ENCODE measurements around the gene CBX4. TPM values are rescaled to one million over a fixed set of nuclear protein-coding genes. Genes with fewer than 3 reads are reported as not detected.
A peak's percentile ranks its signal among the peaks of the same experiment; 100 is the strongest.

The CBX4 gene
- total RNA-seq, 1 donor, result 8.3 TPM

DNA sequence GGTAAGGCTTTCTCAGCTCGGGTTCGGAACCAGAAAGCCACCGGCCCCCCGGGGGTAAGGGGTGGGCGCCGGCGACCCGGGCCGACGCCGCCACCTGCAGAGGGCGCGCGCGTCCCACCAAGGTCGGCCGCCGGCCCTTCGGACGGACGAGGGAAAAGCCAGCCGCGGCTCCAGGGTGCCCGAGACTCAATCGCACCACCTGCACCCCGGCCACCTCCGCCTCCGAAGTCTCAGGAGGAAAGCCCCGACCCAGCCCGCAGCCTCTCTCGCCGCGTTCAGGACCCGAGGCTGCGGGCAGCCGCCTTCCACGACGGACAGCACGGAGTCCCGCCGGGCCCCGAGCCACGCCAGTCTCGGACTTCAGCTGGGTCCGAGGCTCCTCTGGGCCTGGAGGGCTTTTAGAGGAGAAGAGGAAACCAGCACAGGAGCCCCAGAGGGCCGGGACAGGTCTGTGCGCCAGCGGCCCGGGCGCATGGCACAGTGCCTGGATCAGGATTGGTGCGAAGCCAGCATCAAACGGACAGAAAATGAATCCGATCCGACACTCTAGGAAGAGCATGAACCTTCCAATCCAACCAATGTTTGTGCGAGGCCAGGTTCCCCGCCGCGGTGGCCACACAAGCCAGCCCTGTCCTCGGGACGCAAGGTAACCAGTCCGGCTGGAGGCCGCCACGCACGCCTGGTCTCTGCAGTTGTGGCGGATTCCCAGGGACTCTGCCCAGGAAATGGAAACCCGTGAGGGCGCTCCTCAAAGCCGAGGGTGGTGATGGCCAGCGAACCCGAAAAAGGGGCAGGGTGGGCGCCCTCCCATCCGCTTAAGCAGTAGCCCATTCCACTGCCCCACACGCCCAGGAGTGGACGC lies 49.1 kb downstream of the CBX4 start:
- H3K4me3 ChIP-seq (ENCODE audit: low read depth, low read length), result no peak overlapping the region
- TF ChIP-seq, protein P1, sequence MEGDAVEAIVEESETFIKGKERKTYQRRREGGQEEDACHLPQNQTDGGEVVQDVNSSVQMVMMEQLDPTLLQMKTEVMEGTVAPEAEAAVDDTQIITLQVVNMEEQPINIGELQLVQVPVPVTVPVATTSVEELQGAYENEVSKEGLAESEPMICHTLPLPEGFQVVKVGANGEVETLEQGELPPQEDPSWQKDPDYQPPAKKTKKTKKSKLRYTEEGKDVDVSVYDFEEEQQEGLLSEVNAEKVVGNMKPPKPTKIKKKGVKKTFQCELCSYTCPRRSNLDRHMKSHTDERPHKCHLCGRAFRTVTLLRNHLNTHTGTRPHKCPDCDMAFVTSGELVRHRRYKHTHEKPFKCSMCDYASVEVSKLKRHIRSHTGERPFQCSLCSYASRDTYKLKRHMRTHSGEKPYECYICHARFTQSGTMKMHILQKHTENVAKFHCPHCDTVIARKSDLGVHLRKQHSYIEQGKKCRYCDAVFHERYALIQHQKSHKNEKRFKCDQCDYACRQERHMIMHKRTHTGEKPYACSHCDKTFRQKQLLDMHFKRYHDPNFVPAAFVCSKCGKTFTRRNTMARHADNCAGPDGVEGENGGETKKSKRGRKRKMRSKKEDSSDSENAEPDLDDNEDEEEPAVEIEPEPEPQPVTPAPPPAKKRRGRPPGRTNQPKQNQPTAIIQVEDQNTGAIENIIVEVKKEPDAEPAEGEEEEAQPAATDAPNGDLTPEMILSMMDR (IDR thresholded peaks at IDR 0.05; ENCODE audit: insufficient read depth, low read length), result peak; percentile 38
- no peak for DNase-seq (ENCODE audit: low read depth)

DNA sequence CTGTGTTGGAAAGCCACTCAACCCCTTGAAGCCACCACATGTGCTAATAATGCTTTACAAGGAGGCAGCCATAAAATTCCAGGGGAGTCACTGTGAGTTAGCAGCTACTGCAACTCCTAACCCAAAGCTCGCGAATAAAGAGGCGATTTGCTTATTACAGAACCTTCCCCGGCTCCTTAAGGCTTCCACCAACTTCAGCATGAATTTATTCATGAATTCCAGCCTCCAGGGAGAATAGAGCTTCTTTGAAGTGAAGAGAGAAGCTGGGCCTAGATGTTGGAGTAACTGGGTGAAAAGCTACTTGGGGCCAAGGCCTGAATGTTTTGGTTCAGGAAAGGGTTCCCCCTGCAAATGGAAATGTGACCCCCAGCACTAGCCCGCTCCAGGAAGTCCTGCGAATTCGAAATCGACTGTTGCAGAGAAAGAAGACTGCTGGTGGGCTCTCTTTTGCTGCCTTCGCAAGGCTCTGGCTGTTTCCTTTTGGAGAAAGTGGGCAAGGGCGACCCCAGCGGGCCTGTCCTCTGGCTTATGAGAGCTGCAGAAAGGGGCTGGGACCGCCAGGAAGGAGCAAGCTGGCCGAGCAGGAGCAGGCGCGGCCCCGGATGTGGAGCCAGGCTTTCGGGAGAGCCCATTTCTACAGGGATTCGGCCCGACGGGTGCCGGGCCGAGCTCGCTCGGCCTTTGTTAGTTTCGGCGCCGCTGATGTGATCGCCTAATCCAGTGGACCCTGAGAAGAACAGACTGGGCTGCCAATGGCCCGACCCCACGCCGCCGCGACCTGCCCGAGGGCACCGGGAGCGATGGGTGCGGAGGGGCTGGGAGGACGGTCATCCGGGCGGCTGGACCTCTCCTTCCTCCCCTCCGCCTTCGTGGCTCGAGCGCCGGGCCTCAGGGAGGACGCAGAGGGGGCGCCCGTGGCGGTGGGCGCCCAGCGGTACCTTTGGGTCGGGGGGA lies 50.0 kb downstream of the CBX4 start:
- TF ChIP-seq, protein P1 (IDR thresholded peaks at IDR 0.05; ENCODE audit: insufficient read depth, low read length), result no peak
- no peak for DNase-seq (ENCODE audit: low read depth)
- H3K4me3 ChIP-seq (ENCODE audit: low read depth, low read length), result no peak overlapping the region

DNA sequence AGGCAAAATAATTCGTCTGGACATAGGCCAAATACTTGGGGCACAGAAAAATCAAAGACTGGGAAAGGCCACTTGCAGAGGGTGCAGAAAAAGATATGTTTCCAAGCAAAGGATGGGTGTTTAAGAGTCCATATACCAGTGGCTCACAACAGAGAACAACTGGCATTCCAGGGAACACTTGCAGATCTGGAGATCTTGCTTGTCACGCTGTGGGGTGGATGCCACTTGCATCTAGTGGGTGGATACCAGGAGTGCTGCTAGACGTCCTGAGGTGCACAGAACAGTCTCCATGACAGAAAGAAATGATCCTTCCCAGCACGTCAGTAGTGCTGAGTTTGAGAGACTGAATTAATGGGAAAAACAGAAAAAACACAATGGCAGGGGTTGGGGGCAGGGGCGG lies 50.8 kb downstream of the CBX4 start:
- DNase-seq (ENCODE audit: low read depth), result no peak
- TF ChIP-seq, protein P1 (IDR thresholded peaks at IDR 0.05; ENCODE audit: insufficient read depth, low read length), result no peak
- no peak overlapping the region for H3K4me3 ChIP-seq (ENCODE audit: low read depth, low read length)

DNA sequence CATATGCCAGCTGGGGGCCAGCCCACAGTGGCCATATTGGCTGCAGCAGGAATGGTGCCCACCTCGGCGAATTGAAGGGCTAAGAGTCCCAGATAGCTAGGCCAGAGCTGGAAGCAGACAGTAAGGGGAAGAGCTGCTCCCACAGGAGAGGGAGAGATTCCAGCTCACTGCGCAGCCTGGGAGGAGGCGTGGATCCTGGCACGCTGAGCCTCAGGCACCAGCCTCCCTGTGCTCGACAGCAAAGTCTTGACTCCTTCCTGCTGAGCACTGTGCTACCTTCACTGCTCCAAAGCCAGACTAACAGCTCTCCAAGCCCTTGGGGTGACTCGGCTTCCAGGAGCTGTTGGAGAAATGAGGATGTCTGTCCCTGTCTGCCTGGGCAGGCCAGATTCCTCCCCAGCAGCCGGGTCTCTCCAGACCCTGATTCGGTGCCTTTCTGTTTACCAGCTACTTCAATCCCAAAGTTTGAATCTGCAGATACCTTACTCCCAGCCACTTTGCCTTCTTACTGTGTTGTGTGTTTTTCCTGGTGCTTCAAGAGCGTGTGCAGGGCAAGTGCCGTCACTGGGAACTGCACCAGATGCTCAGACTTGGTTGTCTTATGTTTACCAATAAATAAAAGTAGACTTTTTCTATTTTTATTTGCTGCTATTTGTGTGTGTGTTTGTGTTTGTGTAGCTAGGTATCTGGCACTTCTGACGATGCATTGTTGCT lies 52.2 kb downstream of the CBX4 start:
- H3K4me3 ChIP-seq (ENCODE audit: low read depth, low read length), result no peak overlapping the region
- no peak for DNase-seq (ENCODE audit: low read depth)
- TF ChIP-seq, protein P1 (IDR thresholded peaks at IDR 0.05; ENCODE audit: insufficient read depth, low read length), result no peak

DNA sequence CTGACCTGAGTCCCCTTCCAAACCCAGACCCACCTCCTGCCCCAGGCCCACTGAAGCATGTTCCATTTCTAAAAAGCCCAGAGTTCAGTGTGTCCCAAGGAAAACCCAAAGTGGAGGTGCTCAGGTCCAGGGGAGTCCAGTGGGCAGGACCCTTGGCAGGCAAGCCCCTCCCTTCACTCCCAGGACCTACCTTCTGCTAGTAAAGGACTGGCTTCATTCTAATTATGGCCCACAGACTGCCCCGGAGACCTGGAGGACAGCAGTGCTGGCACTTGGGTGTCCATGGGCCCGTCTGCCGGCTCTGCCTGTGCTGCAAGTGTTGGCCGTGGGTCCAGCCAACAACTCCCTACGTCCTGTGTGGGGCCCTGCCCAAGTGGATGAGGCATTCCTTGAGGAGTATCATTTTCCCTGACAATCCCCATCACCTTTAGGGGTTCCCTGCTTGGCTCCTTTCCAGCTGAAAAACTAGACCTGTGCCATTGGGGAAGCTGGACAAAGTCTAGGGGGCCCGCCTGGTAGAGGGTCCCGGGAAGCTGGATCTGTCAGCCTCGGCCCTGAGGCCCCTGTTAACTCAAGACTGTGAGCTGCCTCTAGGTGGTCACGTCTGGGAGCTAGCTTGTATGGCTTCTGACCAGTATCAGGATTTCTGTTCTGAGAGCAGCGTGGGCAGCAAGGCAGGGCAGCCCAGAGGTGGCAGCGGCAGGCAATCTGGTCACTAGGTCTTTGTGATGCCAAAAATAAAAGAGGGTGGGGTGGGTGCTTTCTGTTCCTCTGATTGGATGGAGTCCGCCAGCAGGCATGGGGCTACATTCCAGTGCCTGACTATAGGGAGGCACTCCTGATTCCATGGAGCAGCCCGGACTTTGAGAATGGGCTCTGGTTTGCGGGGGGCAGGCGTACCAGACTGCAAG lies 53.1 kb downstream of the CBX4 start:
- no peak for DNase-seq (ENCODE audit: low read depth)
- TF ChIP-seq, protein P1 (IDR thresholded peaks at IDR 0.05; ENCODE audit: insufficient read depth, low read length), result no peak
- no peak overlapping the region for H3K4me3 ChIP-seq (ENCODE audit: low read depth, low read length)

All from fibroblast of the aortic adventitia (primary cell).